PC-3 (cell line): Measurements from ENCODE around the gene SFXN1. TPM values are rescaled to one million over a fixed set of nuclear protein-coding genes. Genes with fewer than 3 reads are reported as not detected.

ENCODE experiments used
- ATAC-seq: fragments of 200-7000 bp; cut with Tn5 transposase; 2 replicates; pipeline ENCODE4 v1.9.1; 2020; ENCODE audit warnings: mild to moderate bottlenecking, moderate library complexity
- BruUV-seq: library from RNA; stranded (reverse); fragments of 400-500 nt; replicated peaks from 2 replicates; lab custom pipeline; 2021; lab: Mats Ljungman, UMichigan
- CTCF ChIA-PET: fragments of 300-600 bp; sonication (Branson Sonifier 250); formaldehyde crosslinking; loops from one replicate; lab custom pipeline; 2022; ENCODE audit warnings: antibody characterized with exemption; lab: Charles Lee
- POLR2A ChIA-PET: fragments of 300-600 bp; sonication (Branson Sonifier 250); formaldehyde crosslinking; loops from one replicate; lab custom pipeline; 2022; ENCODE audit warnings: antibody characterized with exemption; ENCODE audit not compliant: unreplicated experiment; lab: Charles Lee
- DNase-seq: peaks from one replicate; pipeline ENCODE4 v3.0.0-alpha.2; 2015
- H2AFZ ChIP-seq: fragments of 300-600 bp; sonication (generic); 2 replicates; pipeline ENCODE4 v1.6.0; 2016; ENCODE audit warnings: antibody characterized with exemption, low read length
- H3F3A ChIP-seq: fragments of 300-600 bp; sonication (generic); one replicate; pipeline ENCODE4 v1.6.0; 2017; ENCODE audit warnings: antibody characterized with exemption, low read length, control low read depth, mild to moderate bottlenecking; ENCODE audit not compliant: unreplicated experiment
- H3K27ac ChIP-seq: fragments of 300-600 bp; sonication (generic); 2 replicates; pipeline ENCODE4 v1.5.1; 2016; ENCODE audit warnings: mild to moderate bottlenecking, low read length
- H3K27me3 ChIP-seq: fragments of 300-600 bp; sonication (generic); 2 replicates; pipeline ENCODE4 v1.6.1; 2016; ENCODE audit warnings: low read length, mixed read lengths
- H3K36me3 ChIP-seq: fragments of 300-600 bp; sonication (generic); 2 replicates; pipeline ENCODE4 v1.6.1; 2016; ENCODE audit warnings: low read depth, mixed run types, low read length, mixed read lengths
- H3K4me1 ChIP-seq: fragments of 300-600 bp; sonication (generic); 2 replicates; pipeline ENCODE4 v1.5.1; 2016; ENCODE audit warnings: low read length; ENCODE audit not compliant: insufficient read depth
- H3K4me2 ChIP-seq: fragments of 300-600 bp; sonication (generic); 2 replicates; pipeline ENCODE4 v1.6.0; 2016; ENCODE audit warnings: low read length
- H3K4me3 ChIP-seq: fragments of 300-600 bp; sonication (generic); 2 replicates; pipeline ENCODE4 v1.5.1; 2016; ENCODE audit warnings: mild to moderate bottlenecking, low read length, mixed read lengths
- H3K79me2 ChIP-seq: fragments of 300-600 bp; sonication (generic); 2 replicates; pipeline ENCODE4 v1.6.1; 2017; ENCODE audit warnings: low read length, mixed read lengths
- H3K9ac ChIP-seq: fragments of 300-600 bp; sonication (generic); 2 replicates; pipeline ENCODE4 v1.6.0; 2016; ENCODE audit warnings: mild to moderate bottlenecking, low read length
- H3K9me2 ChIP-seq: fragments of 300-600 bp; sonication (generic); replicated peaks from 2 replicates; pipeline ENCODE4 v1.6.1; 2016; ENCODE audit warnings: mixed run types, low read length, mixed read lengths
- H3K9me3 ChIP-seq: fragments of 300-600 bp; sonication (generic); 2 replicates; pipeline ENCODE4 v1.6.1; 2016; ENCODE audit warnings: low read length, mixed read lengths
- H4K20me1 ChIP-seq: fragments of 300-600 bp; sonication (generic); 2 replicates; pipeline ENCODE4 v1.6.1; 2016; ENCODE audit warnings: low read length, mixed read lengths
- EZH2 ChIP-seq: fragments of 300-600 bp; sonication (generic); IDR thresholded peaks from one replicate; pipeline ENCODE4 v1.6.1; 2017; ENCODE audit warnings: antibody characterized with exemption, mild to moderate bottlenecking, low read length; ENCODE audit not compliant: unreplicated experiment
- EZH2phosphoT487 ChIP-seq: fragments of 300-600 bp; sonication (generic); IDR thresholded peaks from 2 replicates; pipeline ENCODE4 v1.6.1; 2018; ENCODE audit warnings: mild to moderate bottlenecking, antibody characterized with exemption, low read length, borderline replicate concordance
- intact Hi-C: fragments of 100-400 bp; cut with micrococcal nuclease; formaldehyde crosslinking; loops from 2 replicates; pipeline ENCODE4 v1.9.0; 2023
- total RNA-seq: library from RNA; depleted of rRNA; stranded (reverse); fragments of >200 nt; gene quantifications from 2 replicates; pipeline ENCODE4 v1.2.3, GENCODE V29; 2014
- TF ChIP-seq, protein P1 (sequence below): fragments of 300-600 bp; sonication (generic); conservative IDR thresholded peaks from 2 replicates; pipeline ENCODE4 v1.5.1; 2017; ENCODE audit warnings: antibody characterized with exemption, low read depth, mild to moderate bottlenecking, low read length

Gene SFXN1
- total RNA-seq, 1 experiment from 2014 or later: 46.5 TPM

DNA sequence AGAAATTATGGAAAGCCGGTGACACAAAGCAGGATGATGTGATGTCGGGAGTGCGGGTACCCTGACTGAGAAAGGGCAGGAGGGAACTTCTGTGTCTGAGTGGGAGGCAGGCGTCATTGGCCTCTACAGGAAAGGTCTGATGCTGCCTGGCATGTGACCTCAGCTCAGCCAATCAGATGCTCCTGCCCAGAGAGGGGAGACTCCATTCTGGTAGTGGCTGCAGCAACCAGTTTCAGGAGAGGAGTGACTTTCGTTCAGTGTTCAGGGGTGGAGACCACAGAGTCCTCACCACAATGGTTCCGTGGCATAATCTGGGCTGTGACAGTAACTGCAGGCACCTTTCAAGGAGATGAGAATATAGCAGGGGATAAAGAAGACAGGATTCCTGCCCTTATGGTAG lies 6.7 kb upstream of the SFXN1 start:
- no peak for ATAC-seq
- no peak for TF ChIP-seq EZH2
- TF ChIP-seq, protein P1, sequence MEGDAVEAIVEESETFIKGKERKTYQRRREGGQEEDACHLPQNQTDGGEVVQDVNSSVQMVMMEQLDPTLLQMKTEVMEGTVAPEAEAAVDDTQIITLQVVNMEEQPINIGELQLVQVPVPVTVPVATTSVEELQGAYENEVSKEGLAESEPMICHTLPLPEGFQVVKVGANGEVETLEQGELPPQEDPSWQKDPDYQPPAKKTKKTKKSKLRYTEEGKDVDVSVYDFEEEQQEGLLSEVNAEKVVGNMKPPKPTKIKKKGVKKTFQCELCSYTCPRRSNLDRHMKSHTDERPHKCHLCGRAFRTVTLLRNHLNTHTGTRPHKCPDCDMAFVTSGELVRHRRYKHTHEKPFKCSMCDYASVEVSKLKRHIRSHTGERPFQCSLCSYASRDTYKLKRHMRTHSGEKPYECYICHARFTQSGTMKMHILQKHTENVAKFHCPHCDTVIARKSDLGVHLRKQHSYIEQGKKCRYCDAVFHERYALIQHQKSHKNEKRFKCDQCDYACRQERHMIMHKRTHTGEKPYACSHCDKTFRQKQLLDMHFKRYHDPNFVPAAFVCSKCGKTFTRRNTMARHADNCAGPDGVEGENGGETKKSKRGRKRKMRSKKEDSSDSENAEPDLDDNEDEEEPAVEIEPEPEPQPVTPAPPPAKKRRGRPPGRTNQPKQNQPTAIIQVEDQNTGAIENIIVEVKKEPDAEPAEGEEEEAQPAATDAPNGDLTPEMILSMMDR: no peak
- no peak for TF ChIP-seq EZH2phosphoT487

DNA sequence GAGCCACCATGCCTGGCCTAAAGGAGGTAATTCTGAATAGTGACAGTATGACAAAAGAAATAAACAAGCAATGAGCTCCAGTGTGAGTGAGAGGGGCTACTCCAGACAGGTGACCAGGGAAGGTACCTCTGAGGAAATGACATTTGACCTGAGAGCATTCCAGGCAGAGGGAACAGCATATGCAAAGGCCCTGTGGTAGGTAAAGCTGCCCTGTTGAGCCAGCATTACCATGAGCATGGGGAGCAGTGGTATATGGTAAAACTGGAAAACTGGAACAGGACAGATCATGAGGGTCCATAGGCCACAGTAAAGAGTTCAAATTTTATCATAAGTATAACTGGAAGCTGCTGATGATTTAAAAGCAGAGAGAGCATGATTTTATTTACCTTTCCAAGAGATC lies 6.0 kb upstream of the SFXN1 start:
- Histone ChIP-seq H3K9me3 (no peaks in the 10 kb centered on the region), H3K79me2 (no peaks in the 10 kb centered on the region), H3K4me3 (no peak overlapping the region), H3K27me3 (peaks cover 59% of the 10 kb centered on the region), H4K20me1 (no peaks in the 10 kb centered on the region), H3F3A (no peaks in the 10 kb centered on the region), H3K9ac (no peak overlapping the region), H3K9me2 (no peaks in the 10 kb centered on the region), H3K27ac (no peak overlapping the region), H2AFZ (no peak overlapping the region), H3K36me3 (no peaks in the 10 kb centered on the region), H3K4me2 (no peak overlapping the region), H3K4me1 (no peaks in the 10 kb centered on the region)
- CTCF ChIA-PET: no interaction called here
- POLR2A ChIA-PET: no interaction called here
- no peak for DNase-seq
- BruUV-seq: no TSS peak
- TF ChIP-seq EZH2phosphoT487 (no peak), EZH2 (no peak)
- TF ChIP-seq, protein P1: no peak
- intact Hi-C loops: no loop called here
- ATAC-seq: no peak

More for the DNA sequence above, 6.7 kb upstream of the SFXN1 start:
- Histone ChIP-seq H3K4me1 (no peaks in the 10 kb centered on the region), H4K20me1 (no peaks in the 10 kb centered on the region), H3K79me2 (no peaks in the 10 kb centered on the region), H2AFZ (no peak overlapping the region), H3K9me2 (no peaks in the 10 kb centered on the region), H3K27ac (no peak overlapping the region), H3K36me3 (no peaks in the 10 kb centered on the region), H3K4me2 (no peak overlapping the region), H3K4me3 (no peak overlapping the region), H3F3A (no peaks in the 10 kb centered on the region), H3K27me3 (peaks cover 65% of the 10 kb centered on the region), H3K9ac (no peak overlapping the region), H3K9me3 (no peaks in the 10 kb centered on the region)
- no TSS peak for BruUV-seq
- intact Hi-C loops: no loop called here
- DNase-seq: no peak
- ChIA-PET POLR2A (no interaction called here), CTCF (no interaction called here)

DNA sequence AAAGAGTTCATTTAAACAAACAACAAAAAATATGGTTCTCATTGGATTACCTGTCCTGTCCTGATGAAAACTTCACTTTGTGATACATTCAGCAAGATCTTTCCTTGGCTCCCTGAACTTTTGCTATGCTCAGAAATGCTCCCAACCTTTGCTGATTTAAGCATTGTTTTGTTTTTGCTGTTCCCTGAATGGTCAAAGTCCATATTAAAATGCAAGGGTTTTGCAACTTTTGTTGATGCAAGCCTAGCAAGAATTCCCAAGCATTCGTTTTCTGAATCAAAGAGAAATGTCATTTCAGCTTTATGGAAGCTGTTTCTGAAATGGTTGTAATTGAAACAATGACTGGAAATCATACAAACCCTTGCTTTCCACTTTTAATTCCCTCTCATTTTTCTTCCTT lies 3.1 kb upstream of the SFXN1 start:
- intact Hi-C loops: no loop called here
- H3K27me3 ChIP-seq: peaks cover 42% of the 10 kb centered on the region
- ATAC-seq: no peak
- H3K27ac ChIP-seq: no peak overlapping the region
- no peak overlapping the region for H3K4me2 ChIP-seq
- H3K9me2 ChIP-seq: no peaks in the 10 kb centered on the region
- H3K4me3 ChIP-seq: no peak overlapping the region
- no peak for DNase-seq
- BruUV-seq: no TSS peak
- H3K79me2 ChIP-seq: peaks cover 18% of the 10 kb centered on the region
- no peak overlapping the region for H2AFZ ChIP-seq
- H4K20me1 ChIP-seq: 0 out of 2 replicates have a peak, but pooled peaks cover 3% of the 10 kb centered on the region
- H3K9ac ChIP-seq: no peak overlapping the region
- H3F3A ChIP-seq: no peaks in the 10 kb centered on the region
- no peaks in the 10 kb centered on the region for H3K9me3 ChIP-seq
- ChIA-PET POLR2A (interaction anchor here (0.6 kb wide), 1 partner anchor 15 kb away, joined by 8 read pairs; no protein-coding TSS in a partner anchor), CTCF (no interaction called here)
- H3K36me3 ChIP-seq: no peaks in the 10 kb centered on the region
- TF ChIP-seq EZH2 (no peak), EZH2phosphoT487 (no peak)
- TF ChIP-seq, protein P1: no peak
- peaks cover 6% of the 10 kb centered on the region; the same call in 1 of the 2 replicates for H3K4me1 ChIP-seq
